Activated B cell treated with CpG ODN at 0.5 μM for 24 hours (primary cell): ENCODE results near the gene ADGRB2. TPM values are rescaled to one million over a fixed set of nuclear protein-coding genes. Genes with fewer than 3 reads are reported as not detected.

ENCODE experiments used
- ATAC-seq: fragments of 200-7000 bp; cut with Tn5 transposase; one replicate; pipeline ENCODE4 v1.10.0; 2021; ENCODE audit warnings: low read depth, mild to moderate bottlenecking, moderate library complexity
- CTCF ChIA-PET: fragments of 350-600 bp; sonication (Branson Sonifier 250); formaldehyde crosslinking; loops from one replicate; lab custom pipeline; 2021; ENCODE audit warnings: antibody characterized with exemption; lab: Charles Lee
- POLR2A ChIA-PET: fragments of 350-600 bp; sonication (Branson Sonifier 250); formaldehyde crosslinking; loops from one replicate; lab custom pipeline; 2021; ENCODE audit warnings: antibody characterized with exemption; lab: Charles Lee
- DNase-seq: peaks from one replicate; pipeline ENCODE4 v3.0.0; 2022
- H3K27ac Mint-ChIP-seq: one replicate; pipeline ENCODE4 v1.8.0; 2020; ENCODE audit warnings: mixed read lengths
- H3K27me3 Mint-ChIP-seq: one replicate; pipeline ENCODE4 v1.8.0; 2021; ENCODE audit warnings: mixed read lengths
- H3K36me3 Mint-ChIP-seq: one replicate; pipeline ENCODE4 v1.8.0; 2021; ENCODE audit warnings: low read depth, mixed read lengths
- H3K4me1 Mint-ChIP-seq: one replicate; pipeline ENCODE4 v1.8.0; 2021; ENCODE audit warnings: mixed read lengths
- H3K4me3 Mint-ChIP-seq: one replicate; pipeline ENCODE4 v1.8.0; 2020; ENCODE audit warnings: mild to moderate bottlenecking, mixed read lengths
- H3K9me3 Mint-ChIP-seq: one replicate; pipeline ENCODE4 v1.8.0; 2020; ENCODE audit warnings: mixed read lengths
- CTCF ChIP-seq: fragments of 200-600 bp; IDR thresholded peaks from one replicate; pipeline ENCODE4 v1.8.0; 2022; ENCODE audit warnings: antibody characterized with exemption, mild to moderate bottlenecking
- intact Hi-C: fragments of 100-400 bp; cut with micrococcal nuclease; formaldehyde crosslinking; loops from one replicate; pipeline ENCODE4 v1.15.1; 2024
- total RNA-seq: library from RNA; stranded (reverse); gene quantifications from 2 replicates; pipeline ENCODE4 v1.2.3, GENCODE V29; 2022

ADGRB2 gene
- total RNA-seq, 1 donor from 2014 or later, result 6.3 TPM

DNA sequence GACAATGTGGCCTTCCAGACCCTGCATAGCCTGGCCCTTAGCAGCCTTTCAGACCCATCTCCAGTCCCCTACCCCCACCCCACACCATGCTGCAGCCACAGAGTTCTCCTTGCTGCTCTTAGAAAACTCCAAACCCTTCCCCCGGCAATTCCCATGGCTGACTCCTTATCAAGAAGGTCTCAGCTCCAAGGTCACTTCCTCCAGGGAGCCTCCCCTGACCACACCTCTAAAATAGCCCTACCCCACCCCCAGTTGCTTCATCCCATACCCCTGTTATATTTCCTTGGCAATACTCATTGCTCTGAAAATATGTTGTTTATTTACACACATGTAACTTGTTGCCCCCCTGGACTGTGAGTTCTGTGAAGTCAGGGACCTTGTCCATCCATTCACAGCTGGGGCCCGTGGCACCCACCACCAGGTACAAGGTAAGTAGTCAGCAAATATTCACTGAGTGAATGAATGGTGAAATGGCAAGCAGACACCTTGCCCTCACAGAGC lies 4.3 kb upstream of the ADGRB2 start:
- Mint-ChIP-seq H3K9me3 (no peaks in the 10 kb centered on the region), H3K27me3 (peaks cover 12% of the 10 kb centered on the region), H3K36me3 (no peaks in the 10 kb centered on the region), H3K4me1 (peaks cover 47% of the 10 kb centered on the region), H3K4me3 (no peak overlapping the region), H3K27ac (peak overlapping the region; percentile 4)
- ChIA-PET CTCF (interaction anchor here (1.0 to 1.2 kb wide), 2 partner anchors 17 to 20 kb away, joined by 3 to 7 read pairs; no protein-coding TSS in a partner anchor), POLR2A (interaction anchor here (1.0 to 1.5 kb wide), 4 partner anchors 8 to 21 kb away, joined by 4 to 13 read pairs (median 8); no protein-coding TSS in a partner anchor)
- intact Hi-C loops, result no loop called here
- DNase-seq (no peak), ATAC-seq (no peak)
- no peak for TF ChIP-seq CTCF

DNA sequence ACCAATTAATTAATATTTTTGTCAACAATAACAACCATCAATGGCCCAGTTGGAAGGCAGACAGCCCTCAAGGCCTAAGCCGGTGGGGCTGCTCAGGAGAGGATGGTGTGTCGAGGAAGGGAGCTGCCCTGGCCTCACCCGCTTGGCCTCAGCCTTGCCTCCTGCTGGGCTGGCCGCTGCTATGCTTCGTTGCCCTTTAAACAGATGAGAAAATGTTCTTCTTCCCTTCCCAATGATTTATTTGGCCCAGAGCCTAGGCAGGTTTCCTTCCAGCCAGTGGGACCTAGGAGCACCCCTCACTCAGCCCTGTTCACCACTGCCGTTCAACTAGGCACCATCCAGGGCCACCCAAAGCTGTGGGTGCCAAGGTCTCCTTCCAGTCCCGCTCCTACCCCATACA lies 3.1 kb upstream of the ADGRB2 start:
- no peaks in the 10 kb centered on the region for H3K36me3 Mint-ChIP-seq
- DNase-seq (no peak), ATAC-seq (no peak)
- no peak overlapping the region for H3K27ac Mint-ChIP-seq
- H3K27me3 Mint-ChIP-seq, result peaks cover 5% of the 10 kb centered on the region
- POLR2A ChIA-PET, result interaction anchor here (1.0 kb wide), 1 partner anchor 17 kb away, joined by 3 read pairs; no protein-coding TSS in a partner anchor
- CTCF ChIA-PET, result interaction anchor here (1.0 kb wide), 1 partner anchor 21 kb away, joined by 3 read pairs; no protein-coding TSS in a partner anchor
- intact Hi-C loops, result no loop called here
- no peak overlapping the region for H3K4me3 Mint-ChIP-seq
- no peak for TF ChIP-seq CTCF
- no peaks in the 10 kb centered on the region for H3K9me3 Mint-ChIP-seq
- H3K4me1 Mint-ChIP-seq, result peaks cover 49% of the 10 kb centered on the region

DNA sequence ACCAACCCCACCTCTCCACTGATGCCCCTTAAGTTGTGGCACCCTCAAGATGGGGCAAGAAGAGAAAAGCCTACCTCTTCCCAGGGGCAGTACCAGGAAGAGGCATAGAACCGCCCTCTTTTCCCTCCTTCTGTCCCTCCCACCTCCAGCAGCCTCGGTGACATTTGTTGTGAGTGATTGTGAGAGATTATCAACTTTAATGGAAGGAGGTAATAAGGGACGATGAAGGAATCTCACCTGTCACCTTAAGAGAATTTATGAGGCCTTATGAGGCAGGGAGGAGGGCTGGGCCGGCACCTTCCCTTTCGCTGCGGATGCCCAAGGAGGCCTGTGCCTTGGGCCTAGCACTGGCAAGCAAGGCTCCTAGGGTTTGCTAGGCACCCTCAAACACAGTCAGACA lies 1.4 kb upstream of the ADGRB2 start:
- Mint-ChIP-seq H3K4me3 (no peak overlapping the region), H3K27ac (no peak overlapping the region), H3K4me1 (peaks cover 46% of the 10 kb centered on the region), H3K27me3 (peaks cover 3% of the 10 kb centered on the region), H3K36me3 (no peaks in the 10 kb centered on the region), H3K9me3 (no peaks in the 10 kb centered on the region)
- DNase-seq, result no peak
- no peak for ATAC-seq
- intact Hi-C loops, result no loop called here
- CTCF ChIA-PET, result interaction anchor here (1.0 to 2.0 kb wide), 4 partner anchors 13 to 198 kb away, joined by 3 to 10 read pairs (median 4); no protein-coding TSS in a partner anchor
- TF ChIP-seq CTCF, result no peak
- POLR2A ChIA-PET, result interaction anchor here (1.7 to 4.3 kb wide), 2 partner anchors 19 to 23 kb away, joined by 7 to 27 read pairs; no protein-coding TSS in a partner anchor

DNA sequence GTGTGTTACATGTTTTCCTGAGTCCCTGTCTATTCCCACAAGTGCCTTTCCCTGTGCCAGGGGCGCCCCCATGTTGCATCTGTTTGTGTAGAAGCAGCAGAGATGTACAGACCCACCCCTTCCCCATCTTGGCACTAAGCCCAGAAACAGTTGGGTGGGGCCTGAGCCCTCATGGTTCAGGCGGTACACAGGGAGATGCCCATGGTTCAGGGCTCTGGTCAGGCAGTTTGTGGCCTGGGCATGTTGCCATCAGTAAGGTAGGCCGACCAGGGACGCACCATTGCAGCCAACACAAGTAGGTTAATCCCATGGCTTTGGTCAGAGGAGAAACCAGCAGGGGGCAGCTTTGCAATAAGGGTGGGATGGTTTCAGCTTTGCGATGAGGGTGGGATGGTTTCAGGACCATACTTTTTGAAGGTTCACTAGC lies 914 bp upstream of the ADGRB2 start:
- Mint-ChIP-seq H3K27ac (no peak overlapping the region), H3K4me1 (peaks cover 48% of the 10 kb centered on the region), H3K4me3 (peak overlapping the region; percentile 80), H3K9me3 (no peaks in the 10 kb centered on the region), H3K27me3 (peaks cover 3% of the 10 kb centered on the region), H3K36me3 (no peaks in the 10 kb centered on the region)
- intact Hi-C loops, result no loop called here
- no peak for TF ChIP-seq CTCF
- ChIA-PET CTCF (interaction anchor here (1.0 to 2.0 kb wide), 4 partner anchors 14 to 199 kb away, joined by 3 to 10 read pairs (median 4); no protein-coding TSS in a partner anchor), POLR2A (interaction anchor here (0.6 to 4.3 kb wide), 4 partner anchors 20 to 208 kb away, joined by 4 to 27 read pairs (median 6); no protein-coding TSS in a partner anchor)
- ATAC-seq (no peak), DNase-seq (no peak)

DNA sequence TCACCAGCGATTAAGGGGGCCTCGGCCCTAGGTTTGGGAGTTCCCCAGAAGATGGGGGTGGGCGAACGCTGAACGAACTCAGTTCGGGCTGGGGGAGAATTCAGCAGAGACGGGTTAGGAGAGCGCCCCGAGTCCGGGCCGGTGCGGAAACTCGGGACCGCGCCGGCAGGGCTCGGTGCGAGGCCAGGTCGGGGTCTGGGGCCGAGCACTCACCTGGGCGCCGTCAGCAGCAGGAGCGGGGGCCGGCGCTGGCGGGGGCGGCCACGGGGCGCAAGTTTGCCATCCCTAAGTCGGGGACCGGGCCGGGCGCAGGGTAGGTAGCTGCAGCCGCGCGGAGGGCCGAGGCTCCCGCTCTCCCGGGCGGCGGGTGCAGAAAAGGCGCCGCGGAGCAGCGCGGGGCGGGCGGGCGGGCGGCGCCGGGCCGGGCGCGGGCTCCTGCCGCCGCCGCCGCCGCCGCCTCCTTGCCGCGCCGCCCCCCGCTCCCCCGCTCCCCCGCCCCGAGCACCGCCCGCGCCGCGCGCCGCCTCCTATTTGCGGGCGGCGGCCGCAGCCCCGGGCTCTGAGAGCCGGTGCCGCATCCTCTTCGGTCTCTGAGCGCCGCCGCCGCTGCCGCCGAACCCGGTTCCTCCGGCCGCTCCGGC lies 349 bp downstream of the ADGRB2 start:
- peaks cover 38% of the 10 kb centered on the region for H3K4me1 Mint-ChIP-seq
- ChIA-PET CTCF (interaction anchor here (1.1 to 4.7 kb wide), 6 partner anchors 12 to 299 kb away, joined by 3 to 68 read pairs (median 5); no protein-coding TSS in a partner anchor), POLR2A (interaction anchor here (1.0 to 4.3 kb wide), 3 partner anchors 21 to 25 kb away, joined by 4 to 41 read pairs (median 27); no protein-coding TSS in a partner anchor)
- H3K4me3 Mint-ChIP-seq, result peak overlapping the region; percentile 78
- peaks cover 3% of the 10 kb centered on the region for H3K27me3 Mint-ChIP-seq
- TF ChIP-seq CTCF, result no peak
- peak; percentile 2 for ATAC-seq
- no peak overlapping the region for H3K27ac Mint-ChIP-seq
- no peak for DNase-seq
- intact Hi-C loops, result loop anchor here (1.0 to 5.0 kb wide), 4 partner anchors 9 to 299 kb away; partner anchors contain the start of gene PTP4A2
- no peaks in the 10 kb centered on the region for H3K9me3 Mint-ChIP-seq
- H3K36me3 Mint-ChIP-seq, result no peaks in the 10 kb centered on the region
